ENCODE measurements around the gene BRS3.
"Not testable (repeated sequence)": the region's sequence is repeated elsewhere in the genome, so short reads cannot be mapped to it uniquely, and the experiment has no call there.

The BRS3 gene

DNA sequence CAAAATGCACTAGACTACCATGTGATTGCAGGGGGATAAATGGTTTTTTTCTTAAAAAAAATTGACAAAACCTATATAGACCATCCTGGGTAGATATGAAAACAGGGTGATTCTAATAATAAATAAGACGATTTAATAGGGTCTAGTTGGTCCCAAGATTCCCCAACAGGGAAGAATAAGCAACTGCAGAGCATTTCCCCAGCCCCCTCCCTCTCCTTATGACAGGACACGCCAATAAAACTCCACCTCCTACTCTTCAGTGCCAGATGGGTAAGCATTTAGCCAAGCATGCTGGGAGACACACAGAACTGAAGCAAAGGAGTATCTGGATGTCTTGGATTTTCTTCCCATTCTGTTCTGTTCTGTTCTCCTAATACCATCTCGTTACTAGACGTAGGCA lies at the start of gene BRS3:
BRS3 (plus strand) TSS at position 301 of the 400 bp plus-strand sequence. CDS start 168 bp downstream, outside the sequence.
- no peak within 1 kb of the TSS for H3K4me3 ChIP-seq (ENCODE audit: low read length)
- DNase-seq (ENCODE audit: low read depth), result no peak
- TF ChIP-seq, protein P1, sequence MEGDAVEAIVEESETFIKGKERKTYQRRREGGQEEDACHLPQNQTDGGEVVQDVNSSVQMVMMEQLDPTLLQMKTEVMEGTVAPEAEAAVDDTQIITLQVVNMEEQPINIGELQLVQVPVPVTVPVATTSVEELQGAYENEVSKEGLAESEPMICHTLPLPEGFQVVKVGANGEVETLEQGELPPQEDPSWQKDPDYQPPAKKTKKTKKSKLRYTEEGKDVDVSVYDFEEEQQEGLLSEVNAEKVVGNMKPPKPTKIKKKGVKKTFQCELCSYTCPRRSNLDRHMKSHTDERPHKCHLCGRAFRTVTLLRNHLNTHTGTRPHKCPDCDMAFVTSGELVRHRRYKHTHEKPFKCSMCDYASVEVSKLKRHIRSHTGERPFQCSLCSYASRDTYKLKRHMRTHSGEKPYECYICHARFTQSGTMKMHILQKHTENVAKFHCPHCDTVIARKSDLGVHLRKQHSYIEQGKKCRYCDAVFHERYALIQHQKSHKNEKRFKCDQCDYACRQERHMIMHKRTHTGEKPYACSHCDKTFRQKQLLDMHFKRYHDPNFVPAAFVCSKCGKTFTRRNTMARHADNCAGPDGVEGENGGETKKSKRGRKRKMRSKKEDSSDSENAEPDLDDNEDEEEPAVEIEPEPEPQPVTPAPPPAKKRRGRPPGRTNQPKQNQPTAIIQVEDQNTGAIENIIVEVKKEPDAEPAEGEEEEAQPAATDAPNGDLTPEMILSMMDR (IDR thresholded peaks at IDR 0.05; ENCODE audit: insufficient read depth, low read depth, low read length, missing control alignments), result no peak

DNA sequence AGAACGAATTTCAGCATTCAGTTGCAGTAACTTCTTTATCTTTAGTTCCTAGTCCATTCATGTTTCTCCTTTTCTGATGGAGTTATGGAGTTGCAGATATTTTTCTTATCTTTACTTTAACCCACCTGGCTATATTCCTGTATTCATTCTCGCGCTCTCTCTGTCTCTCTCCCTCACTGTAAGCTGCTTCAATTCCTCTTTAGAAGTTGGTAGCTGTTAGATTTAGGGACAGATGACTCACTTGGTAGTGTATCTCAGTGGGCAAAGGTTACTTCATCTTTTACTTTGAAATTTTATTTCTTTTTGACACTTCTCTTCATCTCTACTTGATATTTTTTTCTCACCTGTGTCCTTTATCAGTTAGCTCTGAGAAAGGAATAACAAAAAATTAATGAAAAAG lies 49.6 kb upstream of the BRS3 start:
- H3K4me3 ChIP-seq (ENCODE audit: low read length), result no peak overlapping the region
- TF ChIP-seq, protein P1 (IDR thresholded peaks at IDR 0.05; ENCODE audit: insufficient read depth, low read depth, low read length, missing control alignments), result no peak
- DNase-seq (ENCODE audit: low read depth), result no peak

DNA sequence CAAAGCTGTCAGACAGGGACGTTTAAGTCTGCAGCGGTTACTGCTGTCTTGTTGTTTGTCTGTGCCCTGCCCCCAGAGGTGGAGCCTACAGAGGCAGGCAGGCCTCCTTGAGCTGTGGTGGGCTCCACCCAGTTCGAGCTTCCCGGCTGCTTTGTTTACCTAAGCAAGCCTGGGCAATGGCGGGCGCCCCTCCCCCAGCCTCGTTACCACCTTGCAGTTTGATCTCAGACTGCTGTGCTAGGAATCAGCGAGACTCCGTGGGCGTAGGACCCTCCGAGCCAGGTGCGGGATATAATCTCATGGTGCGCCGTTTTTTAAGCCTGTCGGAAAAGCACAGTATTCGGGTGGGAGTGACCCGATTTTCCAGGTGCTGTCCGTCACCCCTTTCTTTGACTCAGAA lies 42.1 kb upstream of the BRS3 start:
- DNase-seq (ENCODE audit: low read depth); H3K4me3 ChIP-seq (ENCODE audit: low read length): not testable (repeated sequence)

DNA sequence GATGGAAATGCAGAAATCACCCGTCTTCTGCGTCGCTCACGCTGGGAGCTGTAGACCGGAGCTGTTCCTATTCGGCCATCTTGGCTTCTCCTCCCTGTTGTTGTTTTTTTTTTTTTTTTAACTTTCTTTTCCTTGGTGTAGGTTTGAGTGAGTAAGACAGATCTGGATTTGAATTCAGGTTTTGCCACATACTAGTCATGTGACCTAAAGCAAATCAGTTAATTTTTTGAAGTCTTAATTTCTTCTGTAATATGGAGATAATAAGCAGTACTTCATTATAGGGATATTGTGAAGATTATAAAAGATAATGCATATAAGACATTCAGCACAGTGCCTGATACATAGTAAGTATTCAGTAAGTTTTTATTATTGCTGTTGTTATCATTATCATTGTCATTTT lies 41.5 kb upstream of the BRS3 start:
- TF ChIP-seq, protein P1 (IDR thresholded peaks at IDR 0.05; ENCODE audit: insufficient read depth, low read depth, low read length, missing control alignments), result no peak
- H3K4me3 ChIP-seq (ENCODE audit: low read length), result no peak overlapping the region
- no peak for DNase-seq (ENCODE audit: low read depth)

DNA sequence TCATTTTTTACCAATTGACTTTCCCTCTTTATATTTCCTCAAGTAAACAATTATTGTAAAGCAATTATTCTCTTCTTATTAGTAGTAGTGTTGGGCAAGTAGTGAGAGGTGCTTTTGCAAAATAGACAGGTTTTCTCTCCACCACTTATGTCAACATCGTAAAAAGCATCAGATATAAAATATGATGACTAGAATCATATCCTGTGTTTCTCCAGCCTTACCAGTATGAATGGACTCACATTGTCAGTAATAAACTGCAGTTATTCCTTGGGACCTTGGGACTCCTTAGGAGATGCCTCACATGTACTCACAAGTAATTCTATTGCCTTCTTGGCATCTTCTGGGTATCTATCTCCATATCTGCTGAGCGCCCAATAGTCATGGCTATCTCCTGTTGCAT lies 40.4 kb upstream of the BRS3 start:
- DNase-seq (ENCODE audit: low read depth), result no peak
- TF ChIP-seq, protein P1 (IDR thresholded peaks at IDR 0.05; ENCODE audit: insufficient read depth, low read depth, low read length, missing control alignments), result no peak
- no peak overlapping the region for H3K4me3 ChIP-seq (ENCODE audit: low read length)

DNA sequence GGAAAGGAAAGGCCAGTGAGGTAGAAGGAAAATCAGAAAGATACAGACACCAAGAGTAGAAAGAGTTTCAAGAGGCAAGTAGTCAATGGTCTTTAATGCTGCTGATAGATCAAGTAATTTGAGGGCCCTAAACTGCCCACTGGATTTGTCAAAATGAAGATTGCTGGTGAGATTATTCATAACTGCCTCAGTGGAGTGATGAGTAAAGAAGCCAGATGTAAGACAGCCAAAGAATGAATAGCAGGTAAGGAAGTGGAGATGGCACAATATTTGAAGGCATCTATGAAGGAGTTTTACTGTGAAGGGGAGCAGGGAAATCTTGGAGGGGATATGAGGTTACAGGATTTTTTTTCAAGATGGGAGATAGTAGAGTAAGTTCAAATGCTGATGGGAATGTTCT lies 39.8 kb upstream of the BRS3 start:
- TF ChIP-seq, protein P1 (IDR thresholded peaks at IDR 0.05; ENCODE audit: insufficient read depth, low read depth, low read length, missing control alignments), result no peak
- no peak for DNase-seq (ENCODE audit: low read depth)
- no peak overlapping the region for H3K4me3 ChIP-seq (ENCODE audit: low read length)

DNA sequence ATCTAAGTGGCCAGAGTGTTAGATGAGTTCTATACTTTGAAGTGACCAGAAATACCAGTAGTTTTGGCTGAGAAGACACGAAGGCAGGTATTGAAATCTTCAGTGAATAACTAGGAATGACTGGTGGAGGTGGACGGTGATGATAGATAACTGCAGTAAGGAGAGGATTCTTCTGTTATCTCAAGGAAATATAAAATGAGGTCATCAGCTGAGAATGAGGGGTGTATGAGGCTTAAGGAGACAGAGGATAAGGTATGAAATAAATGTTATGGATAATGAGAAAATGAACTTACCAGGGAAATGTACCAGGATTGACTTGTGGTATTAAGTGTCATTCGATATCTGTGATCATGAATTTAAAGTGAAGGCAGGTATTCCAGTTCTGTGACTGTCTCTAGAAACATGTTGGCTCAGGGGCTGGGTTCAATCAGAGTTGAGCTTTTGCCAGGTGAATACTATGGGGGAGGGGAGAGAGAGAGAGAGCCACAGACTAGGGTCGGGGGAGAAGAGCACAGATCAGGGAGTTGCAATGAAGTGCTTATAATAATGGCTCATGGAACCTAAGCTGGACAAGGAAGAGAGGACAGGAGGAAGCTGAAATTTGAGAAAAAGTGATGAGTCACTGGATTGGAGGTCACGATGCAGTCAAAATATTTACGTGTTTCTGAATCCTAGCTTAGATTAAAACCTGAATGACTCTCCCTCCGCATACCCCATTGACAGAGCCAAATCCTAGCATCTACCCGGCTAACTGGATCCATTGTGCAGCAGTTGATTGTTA lies 37.5 kb upstream of the BRS3 start:
- H3K4me3 ChIP-seq (ENCODE audit: low read length), result no peak overlapping the region
- peak; percentile 4 for DNase-seq (ENCODE audit: low read depth)
- TF ChIP-seq, protein P1 (IDR thresholded peaks at IDR 0.05; ENCODE audit: insufficient read depth, low read depth, low read length, missing control alignments), result no peak
